ENCODE results near the gene ZNF444. TPM values are rescaled to one million over a fixed set of nuclear protein-coding genes. Genes with fewer than 3 reads are reported as not detected.

Gene ZNF444
- total RNA-seq, 1 experiment from 2014 or later, result 84.0 TPM

- TF ChIP-seq SMAD3 (CRISPR knock-in tag; IDR thresholded peaks at IDR 0.05; ENCODE audit: borderline replicate concordance) (no peak), JUN (CRISPR knock-in tag; IDR thresholded peaks at IDR 0.05) (no peak), TEAD4 (CRISPR knock-in tag; IDR thresholded peaks at IDR 0.05) (no peak), GTF2I (CRISPR knock-in tag; conservative IDR thresholded peaks at IDR 0.05) (no peak), PREB (CRISPR knock-in tag; IDR thresholded peaks at IDR 0.05; ENCODE audit: borderline replicate concordance) (no peak), ZNF121 (CRISPR knock-in tag; IDR thresholded peaks at IDR 0.05) (no peak), ETV6 (CRISPR knock-in tag; IDR thresholded peaks at IDR 0.05) (no peak), ZNF396 (CRISPR knock-in tag; IDR thresholded peaks at IDR 0.05; ENCODE audit: borderline replicate concordance) (no peak), ZSCAN18 (CRISPR knock-in tag; IDR thresholded peaks at IDR 0.05) (no peak), ZBTB21 (CRISPR knock-in tag; IDR thresholded peaks at IDR 0.05; ENCODE audit: borderline replicate concordance) (no peak)
These were observed 4.7 kb upstream of the ZNF444 start (continued) for GRCh38 chr19:56136362-56136761.

GRCh38 chr19:56137405-56137804, 3.7 kb upstream of the ZNF444 start:
- POLR2A ChIA-PET, result no interaction called here
- H3K4me3 Mint-ChIP-seq, result no peak overlapping the region

GRCh38 chr19:56138069-56138468, 3.0 kb upstream of the ZNF444 start:
- ATAC-seq (no peak), DNase-seq (ENCODE audit: low spot score) (no peak)
- H3K27me3 Mint-ChIP-seq (ENCODE audit: low read depth), result peaks cover 3% of the 10 kb centered on the region; the same call in 1 of the 2 replicates
- H3K27ac Mint-ChIP-seq, result no peak overlapping the region
- no peaks in the 10 kb centered on the region for H3K36me3 Mint-ChIP-seq
- H3K4me1 Mint-ChIP-seq, result peaks cover 45% of the 10 kb centered on the region
- CTCF ChIA-PET, result interaction anchor here (3.7 kb wide), 1 partner anchor 17 kb away, joined by 25 read pairs; no protein-coding TSS in a partner anchor
- H3K9me3 Mint-ChIP-seq, result no peaks in the 10 kb centered on the region
- POLR2A ChIA-PET, result interaction anchor here (0.6 kb wide), 1 partner anchor 24 kb away, joined by 3 read pairs; no protein-coding TSS in a partner anchor
- no peak overlapping the region for H3K4me3 Mint-ChIP-seq
- no peak for TF ChIP-seq ZNF532 (CRISPR knock-in tag; IDR thresholded peaks at IDR 0.05; ENCODE audit: borderline replicate concordance)
- TF ChIP-seq ZBTB43 (CRISPR knock-in tag; IDR thresholded peaks at IDR 0.05), result no peak
- TF ChIP-seq KAT7 (CRISPR knock-in tag; IDR thresholded peaks at IDR 0.05; ENCODE audit: borderline replicate concordance), result no peak
- TF ChIP-seq ELF4 (CRISPR knock-in tag; IDR thresholded peaks at IDR 0.05; ENCODE audit: low read depth), result no peak
- no peak for TF ChIP-seq FOXJ3 (CRISPR knock-in tag; IDR thresholded peaks at IDR 0.05; ENCODE audit: borderline replicate concordance)
- TF ChIP-seq FOXP1 (CRISPR knock-in tag; IDR thresholded peaks at IDR 0.05; ENCODE audit: borderline replicate concordance), result no peak
- no peak for TF ChIP-seq ZNF263 (CRISPR knock-in tag; IDR thresholded peaks at IDR 0.05; ENCODE audit: low read depth)
- no peak for TF ChIP-seq E2F5 (CRISPR knock-in tag; IDR thresholded peaks at IDR 0.05)

More at GRCh38 chr19:56137405-56137804, 3.7 kb upstream of the ZNF444 start:
- H3K27ac Mint-ChIP-seq, result peak overlapping the region; percentile 98
- TF ChIP-seq CDX4 (CRISPR knock-in tag; IDR thresholded peaks at IDR 0.05; ENCODE audit: borderline replicate concordance), result no peak
- no peak for TF ChIP-seq SMAD4 (CRISPR knock-in tag; IDR thresholded peaks at IDR 0.05)
- no peak for TF ChIP-seq ERG (CRISPR knock-in tag; IDR thresholded peaks at IDR 0.05)
- TF ChIP-seq ESRRA (CRISPR knock-in tag; IDR thresholded peaks at IDR 0.05; ENCODE audit: borderline replicate concordance), result no peak
- DNase-seq (ENCODE audit: low spot score) (no peak), ATAC-seq (no peak)
- CTCF ChIA-PET, result interaction anchor here (1.0 to 3.7 kb wide), 6 partner anchors 10 to 32 kb away, joined by 3 to 25 read pairs (median 5); no protein-coding TSS in a partner anchor
- H3K4me1 Mint-ChIP-seq, result peaks cover 45% of the 10 kb centered on the region
- H3K27me3 Mint-ChIP-seq (ENCODE audit: low read depth), result peaks cover 3% of the 10 kb centered on the region; the same call in 1 of the 2 replicates
- no peaks in the 10 kb centered on the region for H3K9me3 Mint-ChIP-seq
- H3K36me3 Mint-ChIP-seq, result no peaks in the 10 kb centered on the region
